Stimulated activated CD8-positive, alpha-beta memory T cell treated with anti-CD3 and anti-CD28 coated beads, Interleukin-15, amount 100 ng/mL, for 24 hours (primary cell): ENCODE data around the gene LGALS3BP.

Experiments used
- DNase-seq: peaks from one replicate; pipeline ENCODE4 v3.0.0-alpha.2; 2020; ENCODE audit warnings: low read depth

Gene LGALS3BP

DNA sequence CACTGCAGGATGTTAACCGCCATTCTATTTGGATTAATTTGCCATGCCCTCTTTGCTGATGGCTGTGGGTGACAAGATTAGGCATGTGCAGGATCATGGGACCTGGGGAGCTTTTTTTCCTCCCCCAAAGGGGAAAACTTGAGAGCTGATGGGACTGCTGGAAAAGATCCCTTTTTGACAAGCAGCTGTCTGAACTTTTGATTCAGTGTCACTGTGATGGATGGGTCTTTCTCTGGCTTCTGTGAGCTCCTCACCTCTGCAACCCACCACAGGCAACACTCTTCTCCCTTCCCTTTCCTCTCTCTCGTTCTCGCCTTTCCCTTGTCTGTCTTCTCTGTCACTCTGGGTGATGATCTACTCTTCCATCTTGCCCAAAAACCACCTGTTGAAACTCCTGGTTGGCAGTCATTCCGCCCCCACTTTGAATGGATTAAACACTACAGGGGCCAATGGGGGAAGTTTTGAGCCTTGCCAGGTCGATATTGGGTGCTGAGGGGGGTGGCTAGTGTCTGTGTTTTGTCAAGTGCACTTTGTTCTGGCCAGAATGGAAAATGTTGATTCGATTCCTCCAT is 32.9 kb upstream of the LGALS3BP start:
- DNase-seq: no peak

DNA sequence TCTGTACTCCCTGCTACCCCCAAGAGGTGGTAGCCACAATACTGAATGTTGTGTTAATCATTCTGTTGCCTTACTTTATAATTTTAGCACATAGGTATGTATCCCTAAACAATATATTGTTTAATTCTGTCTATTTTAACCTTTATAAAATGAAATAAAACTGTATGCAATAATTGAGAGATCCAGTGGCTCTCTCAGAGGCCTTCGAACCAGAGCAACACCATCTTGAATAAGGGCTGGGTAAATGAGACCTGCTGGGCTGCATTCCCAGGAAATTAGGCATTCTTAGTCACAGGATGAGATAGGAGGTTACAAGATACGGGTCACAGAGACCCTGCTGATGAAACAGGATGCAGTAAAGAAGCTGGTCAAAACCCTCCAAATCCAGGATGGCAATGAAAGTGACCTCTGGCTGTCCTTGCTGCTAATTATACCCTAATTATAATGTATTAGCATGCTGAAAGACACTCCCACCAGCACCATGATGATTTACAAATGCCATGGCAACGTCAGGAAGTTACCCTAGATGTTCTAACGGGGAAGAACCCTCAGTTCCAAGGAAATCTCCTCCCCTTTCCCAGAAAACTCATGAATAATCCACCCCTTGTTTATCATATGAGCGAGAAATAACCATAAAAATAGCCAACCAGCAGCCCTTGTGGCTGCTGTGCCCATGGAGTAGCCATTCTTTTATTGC is 31.9 kb upstream of the LGALS3BP start:
- no peak for DNase-seq

DNA sequence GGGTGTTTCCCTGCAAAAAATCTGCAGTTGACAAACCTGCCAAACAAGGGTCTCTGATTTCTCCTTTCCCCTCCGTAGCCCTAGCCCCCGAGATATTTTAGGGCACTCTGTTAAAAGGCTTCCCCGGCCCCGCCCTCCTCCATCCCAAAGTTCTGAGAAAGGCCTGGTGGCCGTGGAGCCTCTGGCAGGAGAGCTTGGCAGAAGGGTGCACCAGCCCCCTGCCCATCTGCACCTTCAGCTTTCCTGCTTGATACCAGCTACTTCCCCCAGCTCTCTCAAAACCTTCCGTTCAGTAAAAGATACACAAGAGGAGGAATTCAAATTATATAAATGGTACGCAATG is 30.6 kb upstream of the LGALS3BP start:
- DNase-seq: no peak

DNA sequence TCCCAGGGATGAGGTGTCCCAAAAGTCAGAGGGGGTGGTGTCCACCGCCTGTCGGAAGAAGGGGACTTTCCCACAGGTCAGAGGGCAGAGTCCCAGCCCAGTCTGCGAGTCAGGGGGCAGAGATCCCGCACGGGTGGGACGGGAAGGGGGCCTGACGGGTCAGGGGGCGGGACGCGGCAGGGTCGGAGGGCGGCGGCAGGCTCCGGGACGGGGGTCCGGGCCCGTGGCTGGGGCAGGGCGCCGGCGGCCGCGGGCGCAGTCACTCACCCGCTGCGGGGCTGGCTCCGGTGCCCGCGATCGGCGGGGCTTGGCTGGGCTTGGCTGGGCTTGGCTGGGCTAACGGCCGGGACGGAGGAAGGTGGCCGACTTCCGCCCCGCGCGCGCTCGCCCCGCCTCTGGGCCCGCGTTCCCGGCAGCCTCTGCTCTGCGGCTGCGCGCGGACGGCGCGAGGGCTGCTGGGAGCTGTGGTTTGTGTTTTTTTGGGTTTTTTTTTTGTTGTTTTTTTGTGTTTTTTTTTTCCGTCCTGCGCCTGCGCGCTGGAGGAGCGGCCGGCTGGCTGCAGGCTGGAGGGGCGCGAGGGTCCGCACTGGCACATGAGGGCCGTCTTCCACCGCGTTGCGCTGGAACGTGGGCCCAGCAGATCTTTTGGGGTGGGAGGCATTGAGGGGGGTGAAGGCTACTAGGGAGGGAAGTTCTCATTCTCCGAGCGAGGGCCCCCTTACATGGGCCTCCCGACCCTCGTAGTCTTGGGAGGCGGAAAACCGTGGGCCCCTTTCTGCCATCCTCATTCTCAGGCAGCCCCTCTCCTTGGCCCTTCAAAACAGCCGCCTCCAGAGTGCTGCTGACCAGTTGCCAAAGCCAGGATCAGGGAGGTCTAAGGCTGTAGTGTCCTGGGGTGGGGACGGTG is 29.9 kb upstream of the LGALS3BP start, which contains the start of gene CANT1:
CANT1 (minus strand) TSS at position 368 of the 907 bp plus-strand sequence. CDS start 12,142 bp downstream, outside the sequence.
- DNase-seq: peak; percentile 67

DNA sequence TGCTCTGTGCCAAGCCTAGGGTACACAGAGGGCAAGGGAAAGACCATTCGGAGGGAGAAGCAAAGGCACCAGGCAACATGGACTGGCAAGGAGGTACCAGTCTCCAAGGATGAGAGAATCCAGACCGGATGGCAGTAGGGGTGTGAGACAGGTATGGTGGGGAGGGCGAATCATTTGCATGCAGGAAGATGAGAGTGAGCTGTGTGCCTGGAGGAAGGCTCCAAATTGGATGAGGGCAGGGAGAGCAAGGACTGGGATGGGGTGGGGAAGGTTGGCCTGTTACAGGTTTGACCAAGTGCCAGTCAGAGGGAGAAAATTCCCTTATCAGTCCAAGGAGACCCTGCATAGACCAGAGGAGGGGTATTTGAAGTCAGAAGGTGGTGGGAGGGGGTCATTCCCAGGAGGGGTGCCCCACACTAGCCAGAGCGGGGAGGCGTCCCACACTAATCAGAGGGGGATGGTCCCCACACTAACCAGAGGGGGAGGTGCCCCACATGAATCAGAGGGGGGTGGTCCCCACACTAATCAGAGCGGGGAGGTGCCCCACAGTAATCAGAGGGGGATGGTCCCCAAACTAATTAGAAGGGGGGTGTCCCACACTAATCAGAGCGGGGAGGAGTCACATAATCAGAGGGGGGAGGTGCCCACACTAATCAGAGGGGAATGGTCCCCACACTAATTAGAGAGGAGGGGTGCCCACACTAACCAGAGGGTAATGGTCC is 29.1 kb upstream of the LGALS3BP start:
- DNase-seq: no peak

DNA sequence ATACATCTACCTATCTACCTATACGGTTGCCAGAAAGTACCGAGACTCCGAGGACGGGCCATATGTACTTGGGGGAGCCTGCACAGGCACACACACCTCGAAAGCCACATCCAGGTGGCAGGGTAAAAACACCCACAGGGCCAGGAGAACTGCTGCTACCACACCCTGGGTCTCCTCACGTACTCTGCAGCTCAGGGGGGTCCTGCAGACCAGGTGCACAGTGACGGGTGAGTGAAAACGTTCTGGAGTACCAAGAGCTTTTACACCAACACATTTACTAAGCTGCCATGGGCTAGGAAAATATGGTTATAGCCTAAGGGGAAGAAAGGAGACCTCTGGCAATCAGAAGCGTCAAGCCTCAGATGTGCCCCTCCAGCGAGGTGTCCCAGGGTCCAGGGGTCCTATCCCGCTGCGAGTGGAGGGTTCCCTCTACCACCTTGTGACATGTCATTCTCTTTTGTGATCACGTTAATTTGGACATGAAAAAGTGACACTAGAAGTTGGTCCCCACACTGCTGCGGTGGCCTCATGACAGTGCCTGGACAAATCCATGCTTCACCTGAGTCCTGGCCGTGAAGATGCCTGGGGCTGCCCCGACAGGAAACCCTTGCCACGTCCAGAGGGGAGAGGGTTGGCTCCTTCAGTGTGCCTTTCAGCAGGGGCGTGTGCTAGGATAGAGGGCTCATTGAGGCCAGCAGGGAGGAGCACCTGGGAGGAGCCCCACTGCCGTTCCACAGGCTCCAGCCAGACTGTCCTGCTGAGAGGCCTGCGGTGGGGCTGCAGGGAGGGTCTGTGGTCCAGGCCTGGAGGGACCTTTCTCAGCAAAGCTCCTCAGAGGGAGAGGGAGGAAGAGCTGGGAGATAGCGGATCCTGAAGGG is 28.0 kb upstream of the LGALS3BP start:
- DNase-seq: no peak

DNA sequence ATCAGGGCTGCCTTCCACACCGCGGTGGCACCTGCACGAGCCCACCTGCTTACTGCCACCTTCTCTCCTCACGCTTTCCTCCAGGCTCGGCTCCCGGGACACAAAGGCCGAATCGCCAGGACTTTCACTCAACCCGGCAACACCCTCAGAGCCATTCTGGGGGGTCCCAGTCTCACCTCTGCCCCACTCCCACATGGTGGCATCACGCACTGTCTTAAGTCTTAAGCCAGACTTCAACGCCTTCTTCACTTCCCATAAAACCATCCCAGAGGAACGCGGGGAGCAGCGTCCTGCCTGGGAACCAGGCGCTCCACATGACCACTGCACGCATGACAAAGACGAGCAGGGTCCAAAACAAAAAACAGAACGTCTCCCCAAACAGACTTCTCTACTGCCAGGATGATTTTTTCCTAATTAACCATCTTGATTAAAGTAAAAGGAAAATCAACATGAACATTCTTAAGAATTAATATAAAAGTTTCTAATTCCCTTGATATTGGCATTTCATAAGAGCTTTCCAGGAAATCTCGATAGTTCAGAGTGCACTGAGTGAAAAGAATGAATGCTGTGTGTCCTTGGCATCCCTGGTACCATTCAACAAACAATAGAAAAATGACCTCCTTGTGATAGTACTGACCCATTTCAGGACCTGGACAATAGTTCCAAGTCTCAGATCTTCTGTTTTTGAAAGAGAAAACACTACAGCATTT is 27.2 kb upstream of the LGALS3BP start:
- DNase-seq: no peak

DNA sequence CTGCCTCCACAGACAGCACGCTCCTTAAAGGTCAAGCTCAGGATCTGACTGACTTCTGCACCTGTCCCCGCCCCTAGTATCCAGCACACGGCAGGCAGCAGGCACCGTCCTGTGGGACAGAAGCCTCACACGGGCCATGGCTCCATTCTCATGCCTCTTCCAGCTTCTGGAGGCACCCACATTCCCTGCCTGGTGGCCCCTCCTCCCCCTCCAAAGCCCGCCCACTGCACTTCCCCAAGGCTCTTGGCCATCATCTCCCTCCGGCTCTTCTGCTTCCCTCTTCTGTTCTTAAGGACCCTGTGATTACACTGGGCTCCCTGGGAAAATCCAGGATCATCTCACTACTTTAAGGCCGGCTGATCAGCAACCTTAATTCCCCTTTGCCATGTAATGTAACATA is 26.3 kb upstream of the LGALS3BP start:
- no peak for DNase-seq

DNA sequence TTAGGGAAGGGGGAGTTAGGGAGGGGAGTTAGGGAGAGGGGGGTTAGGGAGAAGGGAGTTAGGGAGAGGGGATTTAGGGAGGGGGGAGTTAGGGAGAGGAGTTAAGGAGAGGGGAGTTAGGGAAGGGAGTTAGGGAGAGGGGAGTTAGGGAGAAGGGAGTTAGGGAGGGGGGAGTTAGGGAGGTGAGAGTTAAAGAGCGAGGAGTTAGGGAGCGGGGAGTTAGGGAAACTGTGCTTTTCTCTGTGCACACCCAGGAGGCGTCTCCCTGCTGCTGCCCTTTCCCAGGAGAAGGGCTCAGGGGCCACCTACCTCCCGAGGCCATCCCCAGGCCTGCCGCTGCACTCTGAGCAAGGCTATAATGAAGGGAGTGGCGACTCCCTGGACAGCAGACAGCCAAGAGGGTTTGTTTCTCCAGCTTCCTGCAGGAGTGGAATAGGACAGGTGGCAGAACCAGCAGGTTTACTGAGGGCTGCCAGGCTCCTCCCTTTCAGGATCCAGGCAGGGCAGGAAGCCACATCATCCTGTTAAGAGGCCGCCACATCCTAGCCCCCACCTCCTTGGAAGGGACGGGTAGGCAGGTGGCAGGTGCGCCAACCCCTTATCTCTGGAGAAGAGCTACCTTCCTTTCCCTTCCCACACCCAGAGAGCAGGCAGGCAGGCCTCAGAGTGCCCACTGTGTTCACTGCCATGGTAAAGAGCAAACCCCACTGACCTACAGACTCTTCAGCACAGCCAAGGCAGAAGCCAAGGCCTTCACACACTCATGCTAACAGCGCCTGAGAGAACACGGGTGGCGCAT is 25.5 kb upstream of the LGALS3BP start:
- DNase-seq: no peak

DNA sequence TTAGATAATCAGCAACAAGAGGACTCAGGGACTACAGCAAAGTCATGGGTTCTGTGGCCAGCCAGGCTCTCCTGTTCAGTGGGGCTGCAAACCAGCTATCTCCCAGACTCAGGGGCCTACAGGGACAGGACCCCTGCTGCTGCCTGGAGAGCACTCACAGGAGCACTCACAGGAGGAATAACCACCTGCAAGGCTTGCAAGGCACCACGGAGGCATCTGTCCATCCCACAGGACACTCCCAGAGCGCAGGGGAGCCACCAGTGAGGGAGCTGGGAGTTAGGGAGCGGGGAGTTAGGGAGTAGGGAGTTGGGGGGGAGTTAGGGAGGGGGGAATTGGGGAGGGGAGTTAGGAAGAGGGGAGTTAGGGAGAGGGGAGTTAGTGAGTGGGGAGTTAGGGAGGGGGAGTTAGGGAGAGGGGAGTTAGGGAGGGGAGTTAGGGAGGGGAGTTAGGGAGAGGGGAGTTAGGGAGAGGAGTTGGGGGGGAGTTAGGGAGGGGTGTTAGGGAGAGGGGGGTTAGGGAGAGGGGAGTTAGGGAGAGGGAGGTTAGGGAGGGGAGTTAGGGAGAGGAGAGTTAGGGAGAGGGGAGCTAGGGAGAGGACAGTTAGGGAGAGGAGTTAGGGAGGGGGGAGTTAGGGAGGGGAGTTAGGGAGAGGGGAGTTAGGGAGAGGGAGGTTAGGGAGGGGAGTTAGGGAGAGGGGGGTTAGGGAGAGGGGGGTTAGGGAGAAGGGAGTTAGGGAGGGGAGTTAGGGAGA is 24.1 kb upstream of the LGALS3BP start:
- DNase-seq: no peak

DNA sequence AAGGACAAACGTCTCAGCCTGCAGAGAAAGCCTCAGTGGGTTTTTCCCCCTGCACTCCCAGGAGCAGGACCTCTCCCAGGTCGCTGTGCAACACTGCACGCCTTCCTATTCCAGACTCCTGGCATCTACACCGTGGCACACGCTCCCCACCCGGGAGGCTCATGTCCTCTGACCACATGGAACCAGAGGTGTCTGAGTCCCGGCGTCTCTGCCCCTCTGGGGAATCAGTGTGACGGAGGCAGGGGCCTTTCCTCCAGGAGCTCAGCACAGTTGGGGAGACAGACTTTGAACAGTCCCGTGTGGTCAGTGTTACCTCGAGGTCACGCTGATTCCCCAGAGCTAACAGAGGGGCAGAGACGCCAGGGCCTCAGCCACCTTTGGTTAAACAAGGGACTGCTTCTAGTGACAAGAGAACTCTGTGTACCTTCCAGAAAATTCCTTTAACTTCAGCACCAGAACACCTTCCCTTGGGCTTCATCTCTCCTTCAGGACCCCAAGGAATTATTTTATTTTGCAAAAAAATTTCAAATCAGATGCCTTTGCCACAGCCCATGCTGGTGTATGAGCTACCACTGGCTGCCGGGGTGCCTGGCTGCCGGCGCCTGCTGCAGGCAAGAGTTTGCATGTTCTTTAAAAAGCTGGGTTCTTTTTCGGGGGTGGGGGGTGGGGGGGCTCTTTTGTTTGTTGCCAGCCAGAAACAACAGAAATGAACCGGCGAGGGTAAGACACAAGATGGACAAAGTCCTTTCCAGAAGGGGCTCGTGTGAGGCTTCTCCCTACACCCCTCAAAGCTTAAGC is 23.3 kb upstream of the LGALS3BP start:
- no peak for DNase-seq

DNA sequence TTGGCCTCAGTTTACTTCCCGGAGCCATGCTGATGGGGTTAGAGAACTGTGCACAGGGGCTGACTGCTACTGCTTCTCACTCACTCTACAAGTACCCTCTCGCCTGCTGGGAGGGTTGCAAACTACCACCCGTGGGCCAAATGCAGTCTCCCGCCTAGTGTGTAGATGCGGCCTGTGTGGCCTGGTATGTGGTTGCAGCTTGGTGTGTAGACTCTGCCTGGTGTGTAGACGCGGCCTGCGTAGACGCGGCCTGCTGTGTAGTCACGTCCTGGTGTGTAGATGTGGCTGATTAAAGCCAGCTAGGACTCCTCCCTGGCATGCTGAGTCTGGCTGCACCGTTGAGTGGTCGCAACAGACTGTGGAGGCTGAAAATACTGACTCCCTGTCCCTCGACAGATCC is 22.6 kb upstream of the LGALS3BP start:
- DNase-seq: no peak

DNA sequence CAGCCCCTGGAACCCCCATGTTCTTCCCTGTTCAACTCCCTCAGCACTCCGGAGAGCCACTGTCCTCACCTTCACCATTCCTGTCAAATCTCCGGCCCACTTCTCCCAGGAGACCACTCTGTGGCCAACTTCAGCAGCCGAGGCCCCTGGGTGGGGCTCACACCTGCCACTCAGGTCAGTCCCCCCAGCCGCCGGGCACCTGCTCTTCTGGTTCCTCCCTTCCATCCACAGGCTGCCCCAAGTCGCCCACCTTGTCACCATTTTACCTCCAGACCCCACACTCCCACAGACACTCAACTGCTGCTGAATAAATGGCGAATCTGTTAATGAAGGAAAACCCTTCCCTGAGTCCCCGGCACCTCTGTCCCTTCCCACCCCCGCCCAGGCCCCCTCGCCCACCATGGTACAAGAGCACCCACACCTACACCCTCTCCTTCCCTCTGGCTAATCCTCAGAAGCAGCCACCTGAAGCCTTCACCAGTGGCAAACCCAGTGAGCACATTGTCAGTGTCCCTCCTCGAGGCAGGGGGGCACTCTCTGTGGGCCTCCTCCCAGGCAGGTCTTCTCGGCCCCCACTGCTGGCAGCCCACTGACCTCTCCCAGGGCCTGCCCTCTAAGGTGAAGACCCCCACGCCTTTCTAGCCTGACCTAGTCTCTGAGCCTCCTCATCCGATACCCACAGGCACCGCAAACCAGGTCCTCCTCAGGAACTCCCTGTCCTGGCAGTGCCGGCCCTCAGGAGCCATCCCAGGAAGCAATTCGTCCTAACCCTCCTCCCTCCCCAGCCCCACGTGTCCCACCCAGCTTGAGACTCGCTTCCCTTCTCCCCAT is 21.7 kb upstream of the LGALS3BP start:
- DNase-seq: no peak

DNA sequence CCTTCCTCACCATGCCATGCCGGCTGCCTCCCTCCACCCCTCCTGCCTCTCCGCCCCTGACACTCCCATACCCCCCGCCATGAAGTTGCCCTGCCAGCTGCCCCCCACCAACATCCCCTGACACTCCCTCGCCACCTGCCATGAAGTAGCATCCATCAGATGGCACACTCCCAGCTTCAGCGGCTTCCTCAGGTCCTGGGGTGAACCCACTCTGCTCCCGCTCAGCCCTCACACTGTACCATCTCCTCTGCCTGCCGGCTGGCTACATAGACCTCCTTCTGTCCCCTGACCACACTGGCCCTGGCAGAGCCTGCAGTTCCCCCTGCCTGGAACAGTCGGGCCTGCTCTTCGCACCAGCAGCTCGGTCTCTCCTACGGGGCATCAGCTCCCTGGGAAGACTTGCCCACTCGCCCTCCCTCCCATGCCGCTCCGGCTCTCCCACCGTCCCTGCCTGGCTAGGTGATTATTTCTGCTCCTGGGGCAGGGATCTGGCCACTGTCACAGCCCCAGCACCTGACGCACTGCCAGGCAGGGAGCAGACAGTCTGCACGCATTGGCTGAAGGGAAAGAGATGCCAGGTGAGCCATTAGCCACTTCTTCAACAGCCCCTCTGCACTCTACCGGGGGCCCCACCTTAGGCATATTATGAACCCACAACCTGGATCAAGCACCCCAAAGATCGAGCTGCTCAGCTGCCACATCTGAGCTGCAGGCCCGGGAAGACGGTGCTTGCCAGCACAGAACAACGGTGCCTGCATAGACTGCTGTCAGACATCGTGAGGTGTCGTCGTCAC is 20.9 kb upstream of the LGALS3BP start:
- no peak for DNase-seq

DNA sequence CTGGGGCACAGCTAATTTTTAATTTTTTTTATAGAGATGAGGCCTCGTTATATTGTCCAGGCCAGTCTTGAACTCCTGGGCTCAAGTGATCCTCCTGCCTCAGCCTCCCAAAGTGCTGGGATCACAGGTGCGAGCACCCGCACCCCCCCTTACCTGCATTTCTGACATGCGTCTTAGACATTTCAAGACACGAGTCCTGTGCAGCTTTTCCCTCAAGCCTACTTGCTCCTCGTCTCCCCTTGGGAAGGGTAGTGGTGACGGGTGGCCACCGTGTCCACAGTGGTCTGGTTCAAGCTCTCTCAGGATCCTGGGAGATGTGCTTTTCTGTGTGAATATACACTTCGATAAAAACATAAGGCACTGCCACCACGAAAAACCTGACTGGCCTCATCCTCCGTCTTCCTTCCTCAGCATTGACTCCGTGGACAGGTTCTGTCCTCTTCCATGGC is 20.2 kb upstream of the LGALS3BP start:
- DNase-seq: no peak

DNA sequence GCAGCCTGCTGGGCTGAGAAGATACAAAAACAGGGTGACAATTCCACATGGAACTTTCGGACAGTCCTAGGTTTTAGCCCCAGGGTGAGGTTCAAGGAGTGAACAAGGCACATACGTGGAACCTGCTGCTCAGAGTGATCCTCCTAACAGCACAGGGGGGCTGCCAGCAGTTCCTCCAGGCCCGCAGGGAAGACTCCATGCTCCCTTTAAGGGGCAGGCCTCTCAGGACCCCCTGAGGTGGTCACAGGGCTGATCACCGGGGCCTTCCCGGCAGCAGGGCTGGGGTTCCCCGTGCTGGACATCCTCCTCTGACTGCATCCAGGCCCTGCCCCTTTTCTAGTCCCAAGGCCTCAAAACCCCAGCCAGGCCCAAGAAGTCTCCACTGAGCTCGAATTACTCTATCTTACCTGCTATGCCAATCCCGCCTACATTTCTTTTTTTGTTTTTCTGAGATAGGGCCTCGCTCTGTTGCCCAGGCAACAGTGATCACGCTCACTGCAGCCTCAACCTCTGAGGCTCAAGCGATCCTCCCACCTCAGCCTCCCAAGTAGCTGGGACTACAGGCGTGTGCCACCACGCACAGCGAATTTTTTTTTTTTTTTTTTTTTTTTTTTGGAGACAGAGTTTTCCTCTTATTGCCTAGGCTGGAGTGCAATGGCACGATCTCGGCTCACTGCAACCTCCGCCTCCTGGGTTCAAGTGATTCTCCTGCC is 19.5 kb upstream of the LGALS3BP start:
- no peak for DNase-seq
